GM12864 (cell line): Measurements from ENCODE around the gene CACNA1C.

Experiments used
- DNase-seq: peaks from one replicate; pipeline ENCODE4 v3.0.0-alpha.2; 2011; ENCODE audit warnings: low read depth
- H3K4me3 ChIP-seq: 2 replicates; pipeline ENCODE4 v1.5.1; 2011; ENCODE audit warnings: mild to moderate bottlenecking, low read depth, low read length, control low read depth
- TF ChIP-seq, protein P1 (sequence below): IDR thresholded peaks from 2 replicates; pipeline ENCODE4 v1.5.1; 2011; ENCODE audit warnings: low read depth, mild to moderate bottlenecking, moderate library complexity, low read length, control low read depth, inconsistent platforms; ENCODE audit errors: missing control alignments

The CACNA1C gene

DNA sequence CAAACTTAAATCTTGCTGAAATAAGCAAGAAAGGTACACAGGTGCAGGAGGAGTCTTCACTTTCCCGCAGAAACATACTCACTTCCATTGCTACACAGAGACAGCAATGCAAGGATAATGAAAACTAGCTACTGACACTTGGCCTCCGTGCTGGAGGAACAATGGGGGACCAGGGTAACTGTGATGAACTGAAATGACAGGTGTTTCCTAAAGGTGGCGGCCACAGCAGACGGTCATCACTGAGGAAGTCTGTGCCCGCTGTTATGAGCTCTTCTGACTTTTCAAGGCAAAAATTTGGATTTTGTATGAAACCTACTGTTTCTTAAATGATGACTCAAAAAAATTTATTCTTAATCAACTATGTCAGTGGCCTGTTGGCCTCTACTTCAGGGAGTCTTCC lies 189.4 kb downstream of the CACNA1C start:
- TF ChIP-seq, protein P1, sequence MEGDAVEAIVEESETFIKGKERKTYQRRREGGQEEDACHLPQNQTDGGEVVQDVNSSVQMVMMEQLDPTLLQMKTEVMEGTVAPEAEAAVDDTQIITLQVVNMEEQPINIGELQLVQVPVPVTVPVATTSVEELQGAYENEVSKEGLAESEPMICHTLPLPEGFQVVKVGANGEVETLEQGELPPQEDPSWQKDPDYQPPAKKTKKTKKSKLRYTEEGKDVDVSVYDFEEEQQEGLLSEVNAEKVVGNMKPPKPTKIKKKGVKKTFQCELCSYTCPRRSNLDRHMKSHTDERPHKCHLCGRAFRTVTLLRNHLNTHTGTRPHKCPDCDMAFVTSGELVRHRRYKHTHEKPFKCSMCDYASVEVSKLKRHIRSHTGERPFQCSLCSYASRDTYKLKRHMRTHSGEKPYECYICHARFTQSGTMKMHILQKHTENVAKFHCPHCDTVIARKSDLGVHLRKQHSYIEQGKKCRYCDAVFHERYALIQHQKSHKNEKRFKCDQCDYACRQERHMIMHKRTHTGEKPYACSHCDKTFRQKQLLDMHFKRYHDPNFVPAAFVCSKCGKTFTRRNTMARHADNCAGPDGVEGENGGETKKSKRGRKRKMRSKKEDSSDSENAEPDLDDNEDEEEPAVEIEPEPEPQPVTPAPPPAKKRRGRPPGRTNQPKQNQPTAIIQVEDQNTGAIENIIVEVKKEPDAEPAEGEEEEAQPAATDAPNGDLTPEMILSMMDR: no peak
- no peak overlapping the region for H3K4me3 ChIP-seq
- no peak for DNase-seq

DNA sequence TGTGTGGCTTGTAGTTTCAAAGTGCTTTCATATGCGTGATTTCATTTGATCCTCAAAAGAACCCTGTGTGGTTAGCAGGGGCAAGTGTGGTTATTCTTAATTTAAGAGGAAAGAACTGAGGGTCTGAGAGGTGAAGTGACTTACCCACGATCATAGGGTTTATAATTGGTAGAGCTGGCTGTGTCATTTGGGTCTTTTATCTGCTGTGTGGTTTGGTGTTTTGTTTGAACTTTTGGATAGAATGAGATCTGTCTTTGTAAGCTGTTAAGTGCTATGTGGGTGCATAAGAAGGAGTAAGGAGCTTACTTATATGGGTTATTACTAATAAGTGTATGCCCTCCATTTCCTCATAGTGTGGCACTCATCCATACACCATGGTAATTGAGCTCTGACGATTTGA lies 190.0 kb downstream of the CACNA1C start:
- TF ChIP-seq, protein P1: no peak
- no peak overlapping the region for H3K4me3 ChIP-seq
- DNase-seq: no peak

DNA sequence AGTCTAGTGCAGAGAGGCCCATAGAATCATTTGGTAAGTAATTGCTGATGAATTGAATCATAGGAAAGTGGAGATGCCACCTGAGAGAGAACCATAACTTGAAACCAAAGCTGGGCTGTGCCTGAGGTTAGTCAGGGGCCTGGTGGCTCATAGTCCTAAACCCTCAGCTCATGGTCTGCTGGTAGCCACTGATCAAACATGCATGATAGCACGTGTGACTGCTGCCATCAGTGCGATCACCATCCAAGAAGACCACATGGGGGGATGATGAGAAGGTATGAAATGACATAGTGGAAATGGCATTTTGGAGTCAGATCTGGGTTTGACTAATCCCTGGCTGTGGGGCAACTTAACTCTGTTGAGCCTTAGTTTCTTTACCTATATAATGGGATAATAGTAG lies 190.5 kb downstream of the CACNA1C start:
- TF ChIP-seq, protein P1: no peak
- H3K4me3 ChIP-seq: no peak overlapping the region
- no peak for DNase-seq

DNA sequence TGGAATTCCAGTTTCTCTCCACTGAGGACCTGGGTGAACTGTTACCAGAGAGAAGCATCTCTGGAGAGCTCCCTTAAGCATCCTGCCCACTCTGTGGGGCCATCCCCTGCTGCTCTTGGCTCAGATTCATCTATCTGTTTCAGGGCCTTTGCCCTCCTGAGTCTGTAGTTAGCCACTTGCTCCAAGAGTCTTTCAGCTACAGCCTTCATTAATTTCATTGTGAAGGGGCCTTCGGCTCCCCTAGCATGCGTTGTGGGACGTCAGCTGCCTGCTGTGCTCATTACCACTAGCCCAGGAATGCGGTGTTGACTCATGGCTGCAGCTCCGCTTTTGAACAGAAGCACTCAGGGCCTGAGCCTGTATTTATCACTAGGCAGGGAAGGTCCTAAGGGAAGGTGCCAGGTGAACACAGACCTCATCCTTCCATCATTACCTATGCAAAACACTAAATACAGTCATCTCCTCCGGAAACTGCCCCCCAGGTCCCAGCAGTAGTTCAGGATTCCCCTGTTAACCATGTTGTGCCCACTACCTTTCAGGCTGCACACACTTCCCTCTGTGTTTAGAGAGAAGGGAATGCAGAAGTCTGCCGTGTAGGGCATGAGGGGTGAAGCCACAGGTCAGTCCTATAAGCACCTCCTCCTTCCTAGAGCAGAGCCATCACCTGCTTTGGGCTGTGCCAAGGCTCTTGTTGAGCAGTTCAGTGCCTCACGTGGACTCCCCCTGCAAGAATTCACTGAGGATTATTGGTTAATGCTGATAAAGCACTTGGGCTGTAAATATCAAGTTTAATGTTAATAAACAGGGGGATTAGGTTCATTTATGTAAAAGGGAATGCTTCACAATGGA lies 191.4 kb downstream of the CACNA1C start:
- TF ChIP-seq, protein P1: no peak
- no peak overlapping the region for H3K4me3 ChIP-seq

DNA sequence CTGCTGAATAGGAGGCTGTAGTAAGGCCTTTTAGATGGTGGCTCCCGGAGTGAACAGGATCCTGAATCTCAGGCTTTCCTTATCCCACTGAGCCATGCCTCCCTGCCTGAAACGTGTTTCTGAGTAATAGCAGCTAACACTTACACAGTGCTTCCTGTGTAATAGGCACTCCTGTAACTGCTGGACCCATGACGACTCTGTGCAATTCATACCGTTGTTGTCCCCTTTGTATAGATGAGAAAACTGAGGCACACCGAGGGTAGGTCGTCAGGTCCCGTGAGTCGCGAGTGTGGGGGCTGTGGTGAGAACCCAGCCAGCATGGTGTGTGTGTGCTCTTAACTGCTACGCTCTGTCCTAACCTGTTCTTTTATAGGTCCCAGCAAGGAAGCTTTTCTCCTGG lies 193.6 kb downstream of the CACNA1C start:
- DNase-seq: no peak
- H3K4me3 ChIP-seq: no peak overlapping the region
- TF ChIP-seq, protein P1: no peak

More for the DNA sequence above, 191.4 kb downstream of the CACNA1C start:
- no peak for DNase-seq

DNA sequence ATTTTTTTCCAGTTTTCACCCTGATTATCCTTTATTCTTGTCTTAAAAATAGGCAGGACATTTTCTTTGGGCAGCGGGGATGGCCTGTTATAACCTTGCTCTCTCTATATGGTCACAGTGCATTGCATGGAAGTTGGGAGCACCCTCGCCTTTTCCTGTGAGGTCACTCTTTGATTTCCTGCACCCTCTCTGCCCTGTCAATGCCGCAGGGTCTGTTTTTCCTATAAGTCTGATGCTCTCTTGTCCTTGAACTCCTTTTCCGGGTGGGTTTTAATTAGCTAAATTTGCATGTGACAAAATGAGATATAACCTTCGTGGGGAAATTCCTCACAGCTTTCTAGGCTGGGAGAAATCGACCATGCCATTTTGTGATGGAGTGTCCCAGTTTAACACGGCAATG lies 194.3 kb downstream of the CACNA1C start:
- TF ChIP-seq, protein P1: no peak
- H3K4me3 ChIP-seq: no peak overlapping the region
- DNase-seq: no peak

DNA sequence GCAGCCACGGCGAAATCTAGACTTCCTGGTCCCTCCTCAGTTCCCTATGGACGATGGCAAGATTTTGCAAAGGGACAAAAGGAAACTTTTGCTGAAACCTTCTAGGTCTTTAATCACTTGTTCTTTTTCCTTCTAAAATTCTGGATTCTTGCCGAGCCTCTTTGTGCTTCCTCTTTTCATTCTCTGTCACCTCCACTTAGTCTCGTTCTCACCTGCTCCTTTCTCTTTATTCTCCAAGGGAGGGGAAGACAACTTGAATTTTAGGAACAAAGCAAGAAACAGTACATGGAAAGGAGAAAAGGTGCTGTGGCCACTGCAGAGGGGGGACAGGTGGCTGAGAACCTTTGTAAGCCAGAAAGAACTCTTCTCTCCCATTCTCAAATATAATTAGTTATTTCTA lies 194.8 kb downstream of the CACNA1C start:
- TF ChIP-seq, protein P1: no peak
- no peak for DNase-seq
- H3K4me3 ChIP-seq: no peak overlapping the region
